Gastrocnemius medialis (tissue), 4 donors: Measurements from ENCODE around the gene STAMBP.

Source experiments
- CTCF ChIP-seq, 5 experiments: fragments of 450-650 bp in 3 of 5; fragments of 200-600 bp in 2 of 5; sonication (generic) in 2 of 5; IDR thresholded peaks in 4 of 5; conservative IDR thresholded peaks in 1 of 5; 1 replicate in 4 of 5; 2 replicates in 1 of 5; pipeline ENCODE4 v1.5.1; 2016 to 2019; ENCODE audit warnings: antibody characterized with exemption in 5 of 5, mild to moderate bottlenecking in 3 of 5, moderate library complexity in 3 of 5
- POLR2A ChIP-seq, 2 donors: fragments of 450-650 bp; IDR thresholded peaks; one replicate each; pipeline ENCODE4 v1.6.1; 2017; ENCODE audit warnings: antibody characterized with exemption in 2 of 2, mild to moderate bottlenecking in 2 of 2, moderate library complexity in 2 of 2

- TF ChIP-seq CTCF (IDR thresholded peaks at IDR 0.05 in 4 of 5, conservative IDR thresholded peaks at IDR 0.05 in 1 of 5) = no peak
- no peak for TF ChIP-seq POLR2A (IDR thresholded peaks at IDR 0.05)
Observed at GRCh38 chr2:73780237-73780582, 48.6 kb upstream of the STAMBP start.
